Hepatocyte (in vitro differentiated cells): ENCODE measurements around the gene KCNJ14.

ENCODE experiments used
- CTCF ChIP-seq: fragments of 200-600 bp; sonication (generic); IDR thresholded peaks from 2 replicates; pipeline ENCODE4 v1.5.1; 2016; ENCODE audit warnings: antibody characterized with exemption, mild to moderate bottlenecking; ENCODE audit not compliant: poor library complexity
- EZH2 ChIP-seq: fragments of 200-600 bp; sonication (generic); IDR thresholded peaks from 2 replicates; pipeline ENCODE4 v1.6.1; 2016; ENCODE audit warnings: antibody characterized with exemption, mild to moderate bottlenecking, borderline replicate concordance
- EZH2phosphoT487 ChIP-seq: fragments of 200-600 bp; sonication (generic); IDR thresholded peaks from one replicate; pipeline ENCODE4 v1.6.1; 2018; ENCODE audit warnings: antibody characterized with exemption, mild to moderate bottlenecking, low read depth, moderate library complexity; ENCODE audit not compliant: unreplicated experiment, severe bottlenecking

- no peak for TF ChIP-seq CTCF
- no peak for TF ChIP-seq EZH2phosphoT487
- no peak for TF ChIP-seq EZH2
These were observed 1.5 kb downstream of the KCNJ14 start for GRCh38 chr19:48456864-48457263.
